HG03432 (cell line): ENCODE measurements around the gene ETV6.

Source experiments
- ATAC-seq: cut with Tn5 transposase; IDR thresholded peaks from one replicate; pipeline ENCODE4 v1.9.1; 2021; ENCODE audit warnings: mild to moderate bottlenecking, moderate library complexity; ENCODE audit not compliant: unreplicated experiment

ETV6 gene

GRCh38 chr12:11755302-11755930 is 105.9 kb downstream of the ETV6 start:
- ATAC-seq = no peak

DNA sequence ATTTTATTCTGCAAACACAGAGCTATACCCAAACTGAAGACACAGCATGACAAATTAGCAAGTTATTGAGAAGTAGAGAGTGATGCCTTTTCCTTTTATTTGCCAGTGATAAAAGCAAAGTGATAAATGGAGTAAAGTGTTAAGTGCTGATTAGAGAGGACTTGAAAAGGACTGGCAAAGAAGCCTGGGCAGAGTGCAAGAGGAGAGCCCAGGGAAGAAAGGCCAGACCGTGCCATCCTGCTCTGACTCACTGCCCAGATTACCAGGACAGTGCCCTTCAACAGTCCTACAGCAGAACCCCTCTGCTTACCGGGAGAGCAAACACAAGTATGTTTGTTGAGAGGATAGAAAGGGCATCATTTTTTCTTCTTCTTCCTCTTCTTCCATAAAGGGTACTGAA is 106.5 kb downstream of the ETV6 start:
- ATAC-seq = no peak

DNA sequence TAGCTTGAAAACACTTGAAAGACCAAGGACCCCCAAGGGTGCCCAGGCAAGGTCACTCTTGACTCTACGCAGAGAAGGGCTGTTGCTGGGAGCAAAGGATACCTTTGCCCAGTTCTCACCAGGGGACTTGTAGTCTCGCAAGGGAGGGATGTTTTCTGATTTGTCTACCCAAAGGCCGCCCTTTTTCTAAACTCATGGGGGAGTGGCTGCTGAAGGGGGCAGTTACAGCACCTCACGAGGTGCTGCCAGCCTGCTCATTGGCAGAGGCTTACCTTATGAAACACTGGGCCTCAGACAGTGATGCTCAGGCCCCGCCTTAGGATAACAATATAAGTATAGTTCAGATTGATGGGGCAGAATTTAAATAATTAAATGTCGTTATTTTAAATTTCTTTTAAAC is 107.0 kb downstream of the ETV6 start:
- ATAC-seq = no peak

- no peak for ATAC-seq
Observed at GRCh38 chr12:11757095-11757494, 107.6 kb downstream of the ETV6 start.

DNA sequence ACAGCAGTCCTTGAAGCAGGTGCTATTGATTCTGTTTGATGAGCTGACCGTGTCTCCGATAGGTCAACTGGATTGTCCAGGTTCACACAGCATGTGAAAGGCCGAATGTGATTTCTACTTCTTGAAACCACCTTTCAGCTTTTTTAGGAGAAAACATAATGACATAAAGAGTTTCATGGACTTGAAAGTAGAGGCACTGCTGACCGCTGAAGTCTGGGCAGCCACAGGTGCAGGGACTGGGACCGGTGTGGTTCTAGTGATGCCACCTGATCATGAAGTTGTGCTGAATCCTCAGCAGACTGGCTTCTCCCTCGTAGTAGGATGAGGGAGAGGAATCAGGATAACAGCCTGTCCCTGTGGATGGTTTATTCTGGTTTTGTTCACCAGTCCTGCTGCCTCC is 108.1 kb downstream of the ETV6 start:
- ATAC-seq = no peak

- ATAC-seq = no peak
Observed at GRCh38 chr12:11758087-11758486, 108.6 kb downstream of the ETV6 start.

DNA sequence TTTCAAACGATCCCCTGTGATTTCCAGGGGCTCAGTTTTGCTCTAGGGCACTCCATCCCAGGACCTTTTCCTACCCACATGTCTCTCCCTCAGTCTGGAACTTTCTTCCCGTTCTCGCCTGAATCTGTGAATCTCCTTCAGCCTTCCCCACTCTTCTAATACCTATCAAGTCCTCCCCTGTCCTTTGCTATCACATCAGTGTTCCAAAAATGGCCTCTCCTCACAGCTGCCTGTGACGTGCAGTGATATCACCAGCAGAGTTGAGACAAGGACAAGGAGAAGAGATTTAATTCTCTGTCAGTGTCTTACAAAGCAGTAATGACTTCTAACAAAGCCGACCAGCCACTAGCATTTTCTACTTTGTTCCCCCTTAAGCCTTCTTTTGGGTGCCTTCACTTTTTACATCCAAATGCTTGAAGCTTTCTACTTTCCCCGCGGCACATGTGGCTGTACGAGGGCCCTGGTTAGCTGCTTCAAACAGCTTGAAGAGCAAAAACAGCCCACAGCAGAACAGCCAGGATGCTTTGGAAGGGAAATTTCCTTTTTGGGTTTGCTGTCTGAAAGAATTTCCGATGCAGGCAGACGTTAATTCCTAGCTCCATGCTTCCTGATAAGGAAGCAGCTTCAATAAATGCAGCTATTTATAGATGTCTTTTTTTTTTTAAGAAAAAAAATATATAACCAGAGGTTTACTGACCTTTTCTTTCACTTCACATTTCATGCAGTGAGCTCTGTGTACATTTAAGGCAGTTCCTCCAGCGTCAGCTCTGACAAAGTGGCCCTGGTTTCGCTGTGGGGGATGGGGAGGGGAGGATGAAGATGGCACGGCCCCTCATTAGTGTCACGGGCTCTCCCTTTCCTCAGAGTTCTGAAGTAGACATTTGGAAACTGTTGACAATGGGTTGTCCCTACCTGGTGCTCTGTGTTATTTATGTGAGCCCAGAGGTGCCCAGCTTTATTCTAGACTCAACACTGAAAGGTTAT is 109.3 kb downstream of the ETV6 start:
- ATAC-seq = peak; percentile 43

DNA sequence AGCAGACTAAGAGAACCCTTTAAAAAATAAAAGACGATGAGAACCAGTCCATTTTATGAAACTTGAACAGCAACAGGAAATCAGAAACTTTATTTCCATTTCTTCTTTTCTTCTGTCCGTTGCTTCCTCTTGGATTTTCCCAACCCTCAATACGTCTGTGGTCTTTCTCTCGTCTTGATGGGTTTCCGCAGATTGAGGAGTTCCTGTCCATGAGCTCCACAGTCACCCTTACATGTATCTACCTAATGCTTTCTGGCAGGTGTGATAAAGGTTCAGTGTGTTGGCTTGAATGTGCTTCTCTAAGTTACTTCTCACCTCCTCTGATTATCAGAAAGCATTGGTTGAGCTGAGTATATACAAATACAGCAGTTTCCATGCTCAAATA is 110.0 kb downstream of the ETV6 start:
- no peak for ATAC-seq

DNA sequence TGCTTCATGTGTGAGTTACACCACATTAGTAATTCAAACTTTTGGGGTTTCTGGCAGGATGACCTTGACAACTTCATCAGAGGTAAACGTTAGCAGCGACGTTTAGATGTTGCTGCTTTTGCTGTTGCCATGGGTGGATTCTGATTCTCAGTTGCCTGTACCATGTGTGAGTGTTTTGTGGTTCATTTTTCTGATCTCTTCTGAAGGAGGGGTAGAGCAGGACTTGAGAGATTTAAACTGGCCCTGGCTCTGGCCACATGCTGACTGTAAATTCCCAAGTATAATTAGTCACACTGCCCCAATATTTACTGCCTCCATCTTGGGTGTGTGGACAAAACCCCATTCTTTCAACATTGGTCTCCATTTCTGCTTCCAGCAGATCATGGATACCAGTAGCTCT is 110.4 kb downstream of the ETV6 start:
- no peak for ATAC-seq

GRCh38 chr12:11761869-11762567 is 112.5 kb downstream of the ETV6 start:
- ATAC-seq = peak; percentile 60

- ATAC-seq = peak; percentile 30
Observed at GRCh38 chr12:11762723-11763326, 113.4 kb downstream of the ETV6 start.

- no peak for ATAC-seq
Observed at GRCh38 chr12:11763760-11764520, 114.5 kb downstream of the ETV6 start.

DNA sequence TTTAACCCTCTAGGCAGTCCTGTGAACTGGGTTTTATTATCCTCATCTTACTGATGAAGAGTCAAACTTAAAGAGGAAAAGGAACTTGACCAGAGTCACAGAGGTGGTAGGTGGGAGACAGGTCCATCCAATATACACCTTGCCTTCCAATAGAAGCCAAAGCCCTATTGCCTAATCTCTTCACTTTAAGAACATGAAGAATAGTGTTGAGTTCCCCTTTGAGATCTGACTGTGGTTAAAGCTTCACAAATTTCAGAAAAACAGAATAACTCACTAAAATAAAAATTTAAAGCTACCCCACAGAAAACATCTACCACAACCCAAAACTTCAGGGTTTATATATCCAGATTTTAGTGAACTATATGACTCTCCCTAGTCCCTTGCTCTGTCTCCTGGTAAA is 115.4 kb downstream of the ETV6 start:
- no peak for ATAC-seq

- ATAC-seq = peak; percentile 22
Observed at GRCh38 chr12:11765421-11765816, 115.9 kb downstream of the ETV6 start.

GRCh38 chr12:11765817-11766794 is 116.6 kb downstream of the ETV6 start:
- ATAC-seq = peak; percentile 72

GRCh38 chr12:11767029-11767724 is 117.7 kb downstream of the ETV6 start:
- ATAC-seq = no peak

DNA sequence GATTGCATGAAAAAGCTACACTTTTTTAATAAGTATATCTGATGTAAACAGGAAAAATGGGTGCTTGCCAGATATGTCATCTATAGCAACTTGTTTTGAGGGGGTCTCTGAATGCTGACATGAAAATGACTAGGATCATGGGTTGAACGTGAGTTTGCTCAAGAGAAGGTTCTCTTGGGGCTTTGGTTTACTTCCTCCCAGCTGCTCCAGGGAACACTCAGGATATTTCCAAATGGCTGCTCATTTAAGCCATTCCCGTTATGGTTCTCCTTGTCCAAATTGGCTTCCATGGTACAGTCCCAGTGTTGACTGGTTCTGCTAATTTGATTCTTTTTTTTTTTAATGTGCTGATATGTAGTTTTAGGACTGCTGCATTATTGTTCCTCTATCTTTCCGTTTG is 118.3 kb downstream of the ETV6 start:
- ATAC-seq = no peak

DNA sequence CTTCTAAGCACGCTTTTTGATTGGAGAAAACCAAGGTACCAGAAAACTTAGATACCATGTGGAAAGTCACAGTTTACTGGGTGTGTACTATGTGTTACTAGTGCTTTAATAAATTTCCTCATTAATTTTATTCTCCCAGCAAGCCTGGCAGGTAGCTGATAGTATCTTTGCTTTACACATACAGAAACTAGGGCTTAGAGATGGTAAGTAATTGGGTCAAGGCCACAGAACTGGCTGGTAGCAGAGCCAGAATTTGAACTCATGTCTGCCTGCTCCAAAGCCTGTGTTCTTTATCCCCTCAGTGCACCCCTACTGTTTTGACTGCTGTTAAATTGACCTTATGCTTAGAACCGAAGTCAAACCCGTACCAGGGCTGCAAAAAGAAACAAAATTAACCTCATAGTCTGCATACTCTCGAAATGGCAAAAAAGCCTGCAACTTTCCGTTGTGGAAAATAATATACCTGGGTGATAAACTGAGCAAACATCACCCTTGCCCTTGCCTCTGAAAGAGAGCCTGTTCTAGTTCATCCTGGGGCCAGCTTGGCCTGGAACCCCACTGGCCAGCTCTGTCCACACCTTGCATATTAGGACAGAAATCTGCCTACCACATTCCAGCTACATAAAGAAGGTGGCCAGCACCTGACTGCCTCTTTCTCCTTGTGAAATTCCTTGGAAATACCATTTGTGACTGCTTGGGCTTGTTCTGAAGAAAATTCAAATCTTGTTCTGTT is 118.9 kb downstream of the ETV6 start:
- no peak for ATAC-seq
